Measurements from ENCODE around the gene MAT2A.

DNA sequence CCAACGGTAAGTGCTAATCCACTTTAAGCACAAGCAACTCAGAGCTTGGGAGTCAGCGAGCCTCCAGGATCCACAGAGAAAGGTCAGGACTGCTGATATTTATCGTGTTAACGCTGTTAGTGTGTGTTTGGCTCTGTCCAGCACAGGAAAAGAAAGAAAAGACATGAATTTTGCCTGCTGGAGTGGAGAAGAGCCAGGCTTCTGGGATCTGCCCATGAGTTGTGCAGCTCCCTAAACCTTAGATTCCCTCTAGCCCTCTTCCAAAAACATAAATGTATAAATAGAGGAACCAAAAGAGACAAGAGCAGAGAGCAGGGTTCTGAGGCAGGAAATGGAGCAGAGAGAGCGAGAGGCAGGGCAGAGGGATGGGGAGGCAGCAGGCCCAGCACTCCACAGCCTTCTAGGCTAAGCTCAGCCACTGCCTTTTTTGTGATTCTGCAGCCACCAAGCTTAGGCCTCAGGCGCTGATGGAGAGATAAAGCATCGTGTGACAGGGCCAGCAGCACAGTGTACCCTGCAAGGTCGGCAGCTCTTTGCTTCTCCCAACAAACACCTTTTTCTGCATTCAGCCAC, 14.5 kb upstream of the MAT2A start:
- TF ChIP-seq, protein P1, sequence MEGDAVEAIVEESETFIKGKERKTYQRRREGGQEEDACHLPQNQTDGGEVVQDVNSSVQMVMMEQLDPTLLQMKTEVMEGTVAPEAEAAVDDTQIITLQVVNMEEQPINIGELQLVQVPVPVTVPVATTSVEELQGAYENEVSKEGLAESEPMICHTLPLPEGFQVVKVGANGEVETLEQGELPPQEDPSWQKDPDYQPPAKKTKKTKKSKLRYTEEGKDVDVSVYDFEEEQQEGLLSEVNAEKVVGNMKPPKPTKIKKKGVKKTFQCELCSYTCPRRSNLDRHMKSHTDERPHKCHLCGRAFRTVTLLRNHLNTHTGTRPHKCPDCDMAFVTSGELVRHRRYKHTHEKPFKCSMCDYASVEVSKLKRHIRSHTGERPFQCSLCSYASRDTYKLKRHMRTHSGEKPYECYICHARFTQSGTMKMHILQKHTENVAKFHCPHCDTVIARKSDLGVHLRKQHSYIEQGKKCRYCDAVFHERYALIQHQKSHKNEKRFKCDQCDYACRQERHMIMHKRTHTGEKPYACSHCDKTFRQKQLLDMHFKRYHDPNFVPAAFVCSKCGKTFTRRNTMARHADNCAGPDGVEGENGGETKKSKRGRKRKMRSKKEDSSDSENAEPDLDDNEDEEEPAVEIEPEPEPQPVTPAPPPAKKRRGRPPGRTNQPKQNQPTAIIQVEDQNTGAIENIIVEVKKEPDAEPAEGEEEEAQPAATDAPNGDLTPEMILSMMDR (IDR thresholded peaks at IDR 0.05; ENCODE audit: control extremely low read depth in 1 of 3, insufficient read depth in 1 of 3, low read depth in 1 of 3, low read length in 3 of 3): no peak
- no peak for TF ChIP-seq RAD21 (IDR thresholded peaks at IDR 0.05 in 1 of 2, conservative IDR thresholded peaks at IDR 0.05 in 1 of 2; ENCODE audit: low read depth in 2 of 2, low read length in 2 of 2)
- TF ChIP-seq POLR2A (IDR thresholded peaks at IDR 0.05; ENCODE audit: control extremely low read depth in 1 of 2, low read depth in 2 of 2, low read length in 2 of 2): no peak
- TF ChIP-seq CBX5 (IDR thresholded peaks at IDR 0.05; ENCODE audit: low read depth, low read length): no peak
- TF ChIP-seq POLR2AphosphoS5 (IDR thresholded peaks at IDR 0.05; ENCODE audit: low read depth, low read length): no peak
- TF ChIP-seq PHF8 (conservative IDR thresholded peaks at IDR 0.05; ENCODE audit: low read depth, low read length): no peak
- no peak for TF ChIP-seq RNF2 (IDR thresholded peaks at IDR 0.05; ENCODE audit: borderline replicate concordance, low read depth, low read length, missing control alignments, poor library complexity, severe bottlenecking)
- no peak for TF ChIP-seq HDAC6 (IDR thresholded peaks at IDR 0.05; ENCODE audit: low read depth, low read length)

Measured in H1 (cell line).